ENCODE data around the gene SNTG2.

DNA sequence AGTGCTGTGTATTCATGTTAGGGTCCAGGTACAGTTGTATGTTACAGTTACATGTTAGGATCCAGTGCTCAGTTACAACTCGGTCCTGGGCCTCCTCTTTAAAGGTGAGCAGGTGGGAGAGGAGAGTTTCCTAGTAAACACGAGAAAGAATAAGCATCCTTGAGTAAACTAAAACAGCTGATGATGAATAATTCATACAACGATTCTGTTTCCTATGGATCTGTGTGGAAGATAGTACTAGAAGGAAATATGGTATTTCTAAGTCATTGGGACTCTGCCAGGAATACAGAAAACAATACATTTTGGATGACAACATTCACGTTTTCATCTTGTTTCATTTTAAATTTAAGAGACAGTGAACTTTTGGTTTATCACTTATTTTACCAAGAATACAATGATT lies 29.5 kb downstream of the SNTG2 start:
- TF ChIP-seq EZH2 (IDR thresholded peaks at IDR 0.05) (no peak), POLR2AphosphoS5 (IDR thresholded peaks at IDR 0.05; ENCODE audit: borderline replicate concordance, low read depth, low read length) (no peak), FOXP2 (optimal IDR thresholded peaks at IDR 0.05; ENCODE audit: control extremely low read depth, extremely low read length, insufficient read depth) (no peak)
